Thoracic aorta (tissue), 2 donors: ENCODE results near the gene ABTB2. TPM values are rescaled to one million over a fixed set of nuclear protein-coding genes. Genes with fewer than 3 reads are reported as not detected.

Experiments
- ATAC-seq: fragments of 150-250 bp; one replicate; pipeline ENCODE4 v1.8.0; 2017; ENCODE audit warnings: low read depth; ENCODE audit not compliant: insufficient number of reproducible peaks, low FRiP score
- DNase-seq: peaks from one replicate; pipeline ENCODE4 v3.0.0-alpha.2; 2020; ENCODE audit warnings: low spot score
- H3K27ac ChIP-seq, 2 donors: fragments of 200-600 bp; sonication (generic); 1 replicate in 1 of 2; 2 replicates in 1 of 2; pipeline ENCODE4 v1.5.1; 2016; ENCODE audit warnings: mild to moderate bottlenecking in 2 of 2, moderate library complexity in 2 of 2
- H3K27me3 ChIP-seq: fragments of 200-600 bp; sonication (generic); replicated peaks from 2 replicates; pipeline ENCODE4 v1.6.0; 2016; ENCODE audit warnings: mild to moderate bottlenecking; ENCODE audit not compliant: insufficient read depth
- H3K36me3 ChIP-seq: fragments of 200-600 bp; sonication (generic); one replicate; pipeline ENCODE4 v1.5.1; 2016
- H3K4me1 ChIP-seq, 2 donors: fragments of 200-600 bp; sonication (generic); 1 replicate in 1 of 2; 2 replicates in 1 of 2; pipeline versions ENCODE4 v1.5.1 to v1.6.0; 2016; ENCODE audit warnings: low read depth in 2 of 2, mild to moderate bottlenecking in 1 of 2; ENCODE audit not compliant: control insufficient read depth in 1 of 2
- H3K4me3 ChIP-seq: fragments of 200-600 bp; sonication (generic); 2 replicates; pipeline ENCODE4 v1.5.1; 2016; ENCODE audit warnings: mild to moderate bottlenecking
- H3K9me3 ChIP-seq: fragments of 200-600 bp; sonication (generic); 2 replicates; pipeline ENCODE4 v1.5.1; 2016
- CTCF ChIP-seq: fragments of 200-600 bp; sonication (generic); IDR thresholded peaks from one replicate; pipeline ENCODE4 v1.5.1; 2019; ENCODE audit warnings: antibody characterized with exemption
- total RNA-seq, 2 donors: library from RNA; depleted of rRNA; stranded (reverse); fragments of >200 nt; gene quantifications; one replicate each; pipeline versions ENCODE4 v1.1.0 to v1.2.3, GENCODE V29; 2016

Gene ABTB2
- total RNA-seq, 2 donors from 2014 or later: 12.3 to 31.0 TPM

- peaks cover 64% of the 10 kb centered on the region for H3K36me3 ChIP-seq
- no peak for ATAC-seq
Observed at GRCh38 chr11:34135439-34135838, 222.4 kb downstream of the ABTB2 start.

GRCh38 chr11:34134765-34135164, 223.0 kb downstream of the ABTB2 start:
- Histone ChIP-seq H3K9me3 (no peaks in the 10 kb centered on the region), H3K4me1 (no peaks in the 10 kb centered on the region), H3K4me3 (no peak overlapping the region), H3K36me3 (peaks cover 63% of the 10 kb centered on the region), H3K27me3 (no peaks in the 10 kb centered on the region), H3K27ac (no peak overlapping the region)
- no peak for ATAC-seq
- DNase-seq: no peak
- no peak for TF ChIP-seq CTCF

More at GRCh38 chr11:34135439-34135838, 222.4 kb downstream of the ABTB2 start:
- Histone ChIP-seq H3K9me3 (no peaks in the 10 kb centered on the region), H3K4me3 (no peak overlapping the region), H3K4me1 (no peaks in the 10 kb centered on the region), H3K27ac (no peak overlapping the region), H3K27me3 (no peaks in the 10 kb centered on the region)
- no peak for DNase-seq
- TF ChIP-seq CTCF: no peak

- no peak overlapping the region for H3K27ac ChIP-seq
- no peak for TF ChIP-seq CTCF
- H3K36me3 ChIP-seq: peaks cover 44% of the 10 kb centered on the region
- no peaks in the 10 kb centered on the region for H3K4me1 ChIP-seq
- no peaks in the 10 kb centered on the region for H3K27me3 ChIP-seq
- H3K9me3 ChIP-seq: no peaks in the 10 kb centered on the region
- ATAC-seq: no peak
- H3K4me3 ChIP-seq: no peak overlapping the region
- DNase-seq: no peak
Observed at GRCh38 chr11:34132261-34132965, 225.4 kb downstream of the ABTB2 start.

- H3K27ac ChIP-seq: no peak overlapping the region
- no peak overlapping the region for H3K4me3 ChIP-seq
- H3K4me1 ChIP-seq: no peaks in the 10 kb centered on the region
- no peaks in the 10 kb centered on the region for H3K27me3 ChIP-seq
- TF ChIP-seq CTCF: no peak
- ATAC-seq (no peak), DNase-seq (no peak)
- H3K36me3 ChIP-seq: peaks cover 42% of the 10 kb centered on the region
- H3K9me3 ChIP-seq: no peaks in the 10 kb centered on the region
Observed at GRCh38 chr11:34128824-34129223, 229.0 kb downstream of the ABTB2 start.

GRCh38 chr11:34126959-34127848, 230.6 kb downstream of the ABTB2 start:
- H3K36me3 ChIP-seq: peaks cover 40% of the 10 kb centered on the region
- TF ChIP-seq CTCF: no peak
- H3K4me1 ChIP-seq: no peaks in the 10 kb centered on the region
- H3K4me3 ChIP-seq: no peak overlapping the region
- no peaks in the 10 kb centered on the region for H3K9me3 ChIP-seq
- DNase-seq: no peak
- no peak overlapping the region for H3K27ac ChIP-seq
- H3K27me3 ChIP-seq: no peaks in the 10 kb centered on the region
- ATAC-seq: no peak
